OCI-LY1 (cell line): Measurements from ENCODE around the gene SIK1.
"Not testable (repeated sequence)": the region's sequence is repeated elsewhere in the genome, so short reads cannot be mapped to it uniquely, and the experiment has no call there.

Experiments used
- EZH2 ChIP-seq: fragments of 200-600 bp; sonication (generic), shearing (Covaris generic); IDR thresholded peaks from 2 replicates; pipeline ENCODE4 v1.8.0; 2017; ENCODE audit warnings: borderline replicate concordance, mixed run types, mild to moderate bottlenecking, antibody characterized with exemption, low read length, moderate library complexity, mixed read lengths
- TF ChIP-seq, protein P1 (sequence below): fragments of 200-600 bp; sonication (generic), shearing (Covaris generic); IDR thresholded peaks from 2 replicates; pipeline ENCODE4 v1.5.1; 2017; ENCODE audit warnings: mild to moderate bottlenecking, antibody characterized with exemption, low read length, moderate library complexity, mixed read lengths

DNA sequence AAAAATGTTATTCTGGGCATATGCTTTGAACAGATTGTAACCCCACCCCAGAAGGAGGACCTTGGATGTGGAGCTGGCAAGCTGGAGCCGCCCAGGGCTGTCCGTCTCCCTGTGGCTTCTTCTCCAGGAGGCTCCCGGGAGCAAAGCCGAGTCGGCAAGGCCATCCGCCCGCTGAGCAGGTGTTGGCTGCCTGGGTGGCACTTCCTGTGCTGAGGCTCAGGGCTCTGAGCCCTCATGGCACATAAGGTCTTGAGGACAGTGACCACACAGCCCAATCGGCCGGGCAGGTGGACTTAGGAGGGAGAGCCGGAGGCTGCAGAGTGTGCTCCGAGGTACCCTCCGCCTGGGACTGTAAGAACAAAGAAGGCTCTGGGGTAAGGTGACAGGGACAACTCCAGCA is 28.8 kb upstream of the SIK1 start:
- TF ChIP-seq, protein P1, sequence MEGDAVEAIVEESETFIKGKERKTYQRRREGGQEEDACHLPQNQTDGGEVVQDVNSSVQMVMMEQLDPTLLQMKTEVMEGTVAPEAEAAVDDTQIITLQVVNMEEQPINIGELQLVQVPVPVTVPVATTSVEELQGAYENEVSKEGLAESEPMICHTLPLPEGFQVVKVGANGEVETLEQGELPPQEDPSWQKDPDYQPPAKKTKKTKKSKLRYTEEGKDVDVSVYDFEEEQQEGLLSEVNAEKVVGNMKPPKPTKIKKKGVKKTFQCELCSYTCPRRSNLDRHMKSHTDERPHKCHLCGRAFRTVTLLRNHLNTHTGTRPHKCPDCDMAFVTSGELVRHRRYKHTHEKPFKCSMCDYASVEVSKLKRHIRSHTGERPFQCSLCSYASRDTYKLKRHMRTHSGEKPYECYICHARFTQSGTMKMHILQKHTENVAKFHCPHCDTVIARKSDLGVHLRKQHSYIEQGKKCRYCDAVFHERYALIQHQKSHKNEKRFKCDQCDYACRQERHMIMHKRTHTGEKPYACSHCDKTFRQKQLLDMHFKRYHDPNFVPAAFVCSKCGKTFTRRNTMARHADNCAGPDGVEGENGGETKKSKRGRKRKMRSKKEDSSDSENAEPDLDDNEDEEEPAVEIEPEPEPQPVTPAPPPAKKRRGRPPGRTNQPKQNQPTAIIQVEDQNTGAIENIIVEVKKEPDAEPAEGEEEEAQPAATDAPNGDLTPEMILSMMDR, result not testable (repeated sequence)
- TF ChIP-seq EZH2, result not testable (repeated sequence)
